Spleen (tissue), 11 donors: Measurements from ENCODE around the gene KREMEN1. TPM values are rescaled to one million over a fixed set of nuclear protein-coding genes. Genes with fewer than 3 reads are reported as not detected.

Source experiments
- DNase-seq: peaks from one replicate; pipeline ENCODE4 v3.0.0-alpha.2; 2020
- H3K27ac ChIP-seq, 8 donors: fragments of 200-600 bp; sonication (generic) in 7 of 8; 1 replicate in 4 of 8; 2 replicates in 4 of 8; pipeline versions ENCODE4 v1.5.0 to v1.8.0; 2016 to 2021; ENCODE audit warnings: inconsistent platforms in 4 of 8, mild to moderate bottlenecking in 4 of 8, moderate library complexity in 1 of 8
- H3K27me3 ChIP-seq, 7 donors: fragments of 200-600 bp; sonication (generic) in 6 of 7; replicated peaks in 1 of 7; 1 replicate in 4 of 7; 2 replicates in 3 of 7; pipeline versions ENCODE4 v1.5.0 to v1.8.0; 2016 to 2021; ENCODE audit warnings: inconsistent platforms in 3 of 7, mild to moderate bottlenecking in 1 of 7
- H3K36me3 ChIP-seq, 6 donors: fragments of 200-600 bp; sonication (generic) in 5 of 6; 1 replicate in 4 of 6; 2 replicates in 2 of 6; pipeline versions ENCODE4 v1.5.0 to v1.8.0; 2016 to 2021; ENCODE audit warnings: inconsistent platforms in 2 of 6
- H3K4me1 ChIP-seq, 6 donors: fragments of 200-600 bp; sonication (generic) in 5 of 6; 1 replicate in 3 of 6; 2 replicates in 3 of 6; pipeline versions ENCODE4 v1.5.0 to v1.8.0; 2016 to 2021; ENCODE audit warnings: inconsistent platforms in 3 of 6
- H3K4me3 ChIP-seq, 8 donors: fragments of 200-600 bp; sonication (generic) in 7 of 8; 1 replicate in 4 of 8; 2 replicates in 4 of 8; pipeline versions ENCODE4 v1.5.0 to v1.8.0; 2016 to 2021; ENCODE audit warnings: inconsistent platforms in 4 of 8, mild to moderate bottlenecking in 4 of 8, moderate library complexity in 2 of 8
- H3K9me3 ChIP-seq, 8 donors: fragments of 200-600 bp; sonication (generic) in 7 of 8; 1 replicate in 4 of 8; 2 replicates in 4 of 8; pipeline versions ENCODE4 v1.5.0 to v1.8.0; 2016 to 2021; ENCODE audit warnings: inconsistent platforms in 4 of 8
- POLR2A ChIP-seq, 3 donors: fragments of 450-650 bp; IDR thresholded peaks; one replicate each; pipeline ENCODE4 v1.5.1; 2017; ENCODE audit warnings: antibody characterized with exemption in 3 of 3, mild to moderate bottlenecking in 1 of 3
- POLR2AphosphoS5 ChIP-seq, 3 donors: sonication (generic); formaldehyde crosslinking; IDR thresholded peaks; one replicate each; pipeline ENCODE4 v1.5.1; 2017; ENCODE audit warnings: antibody characterized with exemption in 3 of 3
- WGBS, 5 donors: extraction: QIAGEN DNeasy Blood & Tissue Kit in 3 of 5; methylation state at CpG; one replicate each; pipeline versions ENCODE4 v1.1.5 to v1.1.7; 2013 to 2018; 5-methylcytosine and 5-hydroxymethylcytosine counted together
- intact Hi-C: fragments of 100-400 bp; cut with DNase I; formaldehyde crosslinking; loops from one replicate; pipeline ENCODE4 v1.15.0; 2023; ENCODE audit warnings: low total_unique reads
- polyA plus RNA-seq, 3 donors: library from polyadenylated mRNA; stranded (reverse); fragments of 200-250 nt; gene quantifications; one replicate each; pipeline ENCODE4 v1.2.1, GENCODE V29; 2013
- total RNA-seq, 7 donors: library from RNA; depleted of rRNA in 3 of 7; stranded (reverse); fragments of >200 nt in 3 of 7; fragmentation: NEBNext Ultra II Directional in 4 of 7; extraction: Animal tissue kit (Norgen Biotek cat#: 25700) in 4 of 7; gene quantifications; one replicate each; pipeline versions ENCODE4 v1.1.0 to v1.2.1, GENCODE V29; 2016 to 2021
- TF ChIP-seq, protein P1 (sequence below), 11 experiments: fragments of 200-600 bp in 7 of 11; fragments of 450-650 bp in 4 of 11; sonication (generic) in 4 of 11; IDR thresholded peaks in 8 of 11; conservative IDR thresholded peaks in 3 of 11; 1 replicate in 7 of 11; 2 replicates in 4 of 11; pipeline versions ENCODE4 v1.4.0 to v1.8.0; 2016 to 2021; ENCODE audit warnings: antibody characterized with exemption in 11 of 11, inconsistent platforms in 4 of 11, mild to moderate bottlenecking in 1 of 11
- donor health status: healthy with polysubstance abuse.
- donor health status: DM: no; HTN: no; CAD: no; lungs with moderate emphysema.
- donor health status: DM: no; HTN: no; CAD: no.
- donor health status: Bipolar disorder and iron deficiency.
- donor health status: healthy.
- donor health status: DM: no; HTN: no; CAD: no.
- donor health status: DM: yes; HTN: yes; CAD: no.

KREMEN1 gene
- total and polyA plus RNA-seq, 10 donors = 1.5 to 41.3 (median 25.1) TPM

DNA sequence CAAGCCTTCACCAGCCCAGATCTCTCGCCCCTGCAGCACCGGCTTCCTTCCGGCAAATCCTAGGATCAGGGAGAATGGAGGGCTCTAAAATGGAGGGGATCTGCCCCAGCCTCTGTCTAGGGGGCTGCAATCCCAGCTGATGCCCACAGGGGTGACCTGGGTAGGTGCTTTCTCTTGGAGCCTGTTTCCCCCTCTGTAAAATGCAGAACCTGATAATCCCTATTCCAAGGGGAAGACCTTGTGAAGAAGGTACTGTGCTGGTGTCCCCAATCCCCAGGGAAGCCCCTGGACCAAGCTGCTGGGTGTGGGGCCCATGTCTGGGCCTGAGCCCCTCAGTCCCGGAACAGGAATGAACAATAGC, 135.6 kb downstream of the KREMEN1 start:
- Histone ChIP-seq H3K36me3 (no peaks in the 10 kb centered on the region), H3K4me1 (peaks cover 19 to 76% (median 52%) of the 10 kb centered on the region in 6 donors), H3K27ac (peak overlapping the region in 7 of 8 donors; percentile 11 to 91 (median 68)), H3K27me3 (peaks cover 0 to 59% (median 3%) of the 10 kb centered on the region in 7 donors), H3K4me3 (peak overlapping the region in 3 of 8 donors; percentile 64 to 77 (median 77)), H3K9me3 (no peaks in the 10 kb centered on the region)
- TF ChIP-seq, protein P1, sequence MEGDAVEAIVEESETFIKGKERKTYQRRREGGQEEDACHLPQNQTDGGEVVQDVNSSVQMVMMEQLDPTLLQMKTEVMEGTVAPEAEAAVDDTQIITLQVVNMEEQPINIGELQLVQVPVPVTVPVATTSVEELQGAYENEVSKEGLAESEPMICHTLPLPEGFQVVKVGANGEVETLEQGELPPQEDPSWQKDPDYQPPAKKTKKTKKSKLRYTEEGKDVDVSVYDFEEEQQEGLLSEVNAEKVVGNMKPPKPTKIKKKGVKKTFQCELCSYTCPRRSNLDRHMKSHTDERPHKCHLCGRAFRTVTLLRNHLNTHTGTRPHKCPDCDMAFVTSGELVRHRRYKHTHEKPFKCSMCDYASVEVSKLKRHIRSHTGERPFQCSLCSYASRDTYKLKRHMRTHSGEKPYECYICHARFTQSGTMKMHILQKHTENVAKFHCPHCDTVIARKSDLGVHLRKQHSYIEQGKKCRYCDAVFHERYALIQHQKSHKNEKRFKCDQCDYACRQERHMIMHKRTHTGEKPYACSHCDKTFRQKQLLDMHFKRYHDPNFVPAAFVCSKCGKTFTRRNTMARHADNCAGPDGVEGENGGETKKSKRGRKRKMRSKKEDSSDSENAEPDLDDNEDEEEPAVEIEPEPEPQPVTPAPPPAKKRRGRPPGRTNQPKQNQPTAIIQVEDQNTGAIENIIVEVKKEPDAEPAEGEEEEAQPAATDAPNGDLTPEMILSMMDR (IDR thresholded peaks at IDR 0.05 in 8 of 11, conservative IDR thresholded peaks at IDR 0.05 in 3 of 11) = no peak
- TF ChIP-seq POLR2AphosphoS5 (IDR thresholded peaks at IDR 0.05) = no peak
- TF ChIP-seq POLR2A (IDR thresholded peaks at IDR 0.05) = no peak
- intact Hi-C loops = no loop called here
- 33 to 59% (median 49%) methylated on average over 3 to 4 of the region's 4 CpGs for WGBS, 5 donors
- DNase-seq = no peak

DNA sequence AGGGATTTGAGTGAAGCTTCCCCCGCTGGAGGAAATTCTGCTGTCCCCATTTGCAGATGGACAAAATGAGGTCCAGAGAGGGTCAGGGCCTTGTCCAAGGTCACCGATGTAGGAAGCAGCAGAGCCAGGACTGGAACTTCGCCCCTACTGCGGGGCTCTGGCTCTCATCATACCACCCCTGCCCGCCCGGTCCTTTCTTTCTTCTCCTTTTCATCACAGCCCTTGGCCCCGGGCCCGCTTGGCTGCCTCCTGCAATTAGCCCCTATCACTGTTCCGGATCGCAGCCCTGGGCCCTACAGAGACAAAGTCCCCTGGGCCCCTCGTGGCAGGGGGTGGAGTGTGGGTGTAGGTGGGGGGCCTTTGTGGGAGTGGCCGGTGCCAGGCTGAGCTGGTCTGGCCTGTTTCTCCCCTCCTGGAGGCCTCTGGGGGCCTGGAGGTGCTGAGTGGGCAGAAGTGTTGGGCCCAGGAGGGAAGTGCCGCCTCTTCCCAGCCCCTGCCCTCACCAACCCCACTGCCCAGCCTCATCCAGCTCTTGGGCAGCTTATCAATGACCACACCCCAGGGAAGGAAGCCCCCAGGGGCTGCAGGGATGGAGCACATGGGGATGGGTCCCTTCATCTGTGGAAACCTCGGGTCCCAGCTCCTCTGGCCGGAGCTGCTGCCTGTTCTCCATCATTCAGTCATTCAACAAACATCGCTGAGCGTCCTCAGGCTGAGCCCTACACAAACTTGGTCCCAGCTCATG, 136.2 kb downstream of the KREMEN1 start:
- DNase-seq = peak; percentile 82
- peaks cover 0 to 58% (median 3%) of the 10 kb centered on the region in 7 donors for H3K27me3 ChIP-seq
- H3K36me3 ChIP-seq = no peaks in the 10 kb centered on the region
- peak overlapping the region in 3 of 8 donors; percentile 64 to 77 (median 77) for H3K4me3 ChIP-seq
- H3K4me1 ChIP-seq = peaks cover 14 to 71% (median 46%) of the 10 kb centered on the region in 6 donors
- H3K27ac ChIP-seq = peak overlapping the region in 6 of 8 donors; percentile 11 to 91 (median 69)
- WGBS, 5 donors = 30 to 39% (median 33%) methylated on average over 16 to 17 of the region's 17 CpGs
- no peaks in the 10 kb centered on the region for H3K9me3 ChIP-seq
- intact Hi-C loops = no loop called here
- no peak for TF ChIP-seq POLR2A (IDR thresholded peaks at IDR 0.05)
- TF ChIP-seq, protein P1 (IDR thresholded peaks at IDR 0.05 in 8 of 11, conservative IDR thresholded peaks at IDR 0.05 in 3 of 11) = no peak
- TF ChIP-seq POLR2AphosphoS5 (IDR thresholded peaks at IDR 0.05) = peak in 2 of 3 donors; percentile 14 to 38

DNA sequence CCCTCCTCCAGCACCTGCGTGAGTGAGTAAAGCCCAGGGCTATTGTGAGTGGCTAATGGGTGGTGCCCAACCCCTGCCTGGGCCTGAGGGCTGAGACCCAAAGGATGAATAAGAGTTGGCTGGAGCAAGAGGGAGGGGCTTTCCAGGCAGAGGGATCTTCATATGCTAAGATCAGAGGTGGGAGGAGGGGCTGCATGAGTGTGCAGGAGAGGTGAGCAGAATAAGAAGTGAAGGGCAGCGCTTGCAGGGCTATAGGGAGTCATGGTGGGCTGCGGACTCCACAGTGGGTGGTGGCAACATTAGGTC, 136.7 kb downstream of the KREMEN1 start:
- no peak for DNase-seq
- Histone ChIP-seq H3K27me3 (peaks cover 0 to 52% (median 3%) of the 10 kb centered on the region in 7 donors), H3K27ac (peak overlapping the region in 5 of 8 donors; percentile 11 to 91 (median 70)), H3K4me1 (peaks cover 12 to 65% (median 42%) of the 10 kb centered on the region in 6 donors), H3K36me3 (no peaks in the 10 kb centered on the region), H3K9me3 (no peaks in the 10 kb centered on the region), H3K4me3 (peak overlapping the region in 1 of 8 donors; percentile 77)
- TF ChIP-seq POLR2AphosphoS5 (IDR thresholded peaks at IDR 0.05) (no peak), POLR2A (IDR thresholded peaks at IDR 0.05) (no peak)
- TF ChIP-seq, protein P1 (IDR thresholded peaks at IDR 0.05 in 8 of 11, conservative IDR thresholded peaks at IDR 0.05 in 3 of 11) = no peak
- intact Hi-C loops = no loop called here
- 81 to 94% (median 92%) methylated on average over 3 of the region's 3 CpGs for WGBS, 5 donors

DNA sequence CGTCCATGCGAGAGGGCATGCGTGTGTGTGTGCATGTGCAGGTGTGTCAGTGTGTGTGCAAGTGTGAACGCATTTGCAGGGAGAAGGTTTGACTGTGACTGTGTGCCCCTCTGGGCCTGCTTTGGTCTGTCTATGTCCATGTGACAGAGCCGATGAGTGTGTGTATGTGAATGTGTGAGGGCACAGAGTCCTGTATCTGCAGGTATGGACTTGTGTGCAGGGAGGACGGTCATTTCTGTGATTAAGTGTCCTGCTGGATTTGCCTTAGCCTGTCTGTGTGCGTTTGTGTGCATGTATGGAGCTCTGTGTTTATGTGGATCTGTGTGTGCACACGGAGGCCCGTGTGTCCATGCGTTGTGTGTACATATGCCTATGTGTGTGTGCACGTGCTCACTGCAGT, 138.2 kb downstream of the KREMEN1 start:
- WGBS, 5 donors = 80 to 96% (median 90%) methylated on average over 11 of the region's 11 CpGs
- Histone ChIP-seq H3K4me1 (peaks cover 14 to 60% (median 40%) of the 10 kb centered on the region in 6 donors), H3K36me3 (peaks cover 0 to 15% (median 2%) of the 10 kb centered on the region in 6 donors), H3K27ac (no peak overlapping the region), H3K4me3 (no peak overlapping the region), H3K27me3 (peaks cover 0 to 37% (median 2%) of the 10 kb centered on the region in 7 donors), H3K9me3 (no peaks in the 10 kb centered on the region)
- TF ChIP-seq, protein P1 (IDR thresholded peaks at IDR 0.05 in 8 of 11, conservative IDR thresholded peaks at IDR 0.05 in 3 of 11) = no peak
- TF ChIP-seq POLR2A (IDR thresholded peaks at IDR 0.05) (no peak), POLR2AphosphoS5 (IDR thresholded peaks at IDR 0.05) (no peak)
- intact Hi-C loops = no loop called here
- no peak for DNase-seq
